Activated CD8-positive, alpha-beta memory T cell treated with anti-CD3 and anti-CD28 coated beads for 48 hours (primary cell): ENCODE results near the gene JMJD4.
"Not testable (repeated sequence)": the region's sequence is repeated elsewhere in the genome, so short reads cannot be mapped to it uniquely, and the experiment has no call there.

Source experiments
- DNase-seq, 3 experiments: peaks; one replicate each; pipeline ENCODE4 v3.0.0-alpha.2; 2020; ENCODE audit warnings: low read depth in 2 of 3, low spot score in 2 of 3

Gene JMJD4

DNA sequence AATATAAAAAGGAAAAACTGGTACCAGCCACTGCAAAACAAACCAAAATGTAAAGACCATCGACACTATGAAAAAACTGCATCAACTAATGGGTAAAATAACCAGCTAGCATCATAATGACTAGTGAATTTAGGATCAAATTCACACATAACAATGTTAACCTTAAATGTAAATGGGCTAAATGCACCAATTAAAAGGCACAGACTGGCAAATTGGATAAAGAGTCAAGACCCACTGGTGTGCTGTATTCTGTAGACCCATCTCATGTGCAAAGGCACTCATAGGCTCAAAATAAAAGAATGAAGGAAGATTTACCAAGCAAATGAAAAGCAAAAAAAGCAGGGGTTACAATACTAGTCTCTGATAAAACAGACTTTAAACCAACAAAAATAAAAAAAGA is 33.5 kb downstream of the JMJD4 start:
- DNase-seq: not testable (repeated sequence)

GRCh38 chr1:227697321-227697864 is 37.7 kb downstream of the JMJD4 start:
- DNase-seq: no peak

GRCh38 chr1:227685807-227686206 is 49.3 kb downstream of the JMJD4 start:
- no peak for DNase-seq
